GM12892 (cell line): Measurements from ENCODE around the gene CCDC13.

Experiments
- POLR2A ChIP-seq: IDR thresholded peaks from 2 replicates; pipeline ENCODE4 v1.6.1; 2011; ENCODE audit warnings: low read depth, low read length, control low read depth
- POLR2AphosphoS5 ChIP-seq: IDR thresholded peaks from 2 replicates; pipeline ENCODE4 v1.6.1; 2011; ENCODE audit warnings: low read depth, low read length, control low read depth

DNA sequence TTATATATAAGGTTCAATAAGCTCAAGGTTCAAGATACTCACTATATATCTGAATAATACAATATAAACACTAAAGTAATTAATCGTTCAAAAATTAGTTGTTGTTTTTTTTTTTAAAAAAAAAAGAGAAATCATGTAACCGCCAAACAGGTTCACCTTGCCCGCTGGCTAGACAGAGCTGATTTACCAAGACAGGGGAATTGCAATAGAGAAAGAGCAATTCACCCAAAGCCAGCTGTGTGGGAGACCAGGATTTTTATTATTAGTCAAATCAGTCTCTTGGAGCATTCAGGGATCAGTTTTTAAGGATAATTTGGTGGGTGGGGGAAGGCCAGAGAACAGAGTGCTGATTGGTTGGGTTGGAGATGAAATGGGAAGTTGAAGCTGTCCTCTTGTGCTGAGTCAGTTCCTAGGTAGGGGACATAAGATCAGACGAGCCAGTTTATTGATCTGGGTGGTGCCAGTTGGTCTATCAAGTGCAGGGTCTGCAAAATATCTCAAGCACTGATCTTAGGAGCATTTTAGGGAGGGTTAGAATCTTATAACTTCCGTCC is 23.4 kb upstream of the CCDC13 start:
- TF ChIP-seq POLR2AphosphoS5 (no peak), POLR2A (no peak)
